ENCODE measurements around the gene LRRK2. TPM values are rescaled to one million over a fixed set of nuclear protein-coding genes. Genes with fewer than 3 reads are reported as not detected.
"Not testable (repeated sequence)": the region's sequence is repeated elsewhere in the genome, so short reads cannot be mapped to it uniquely, and the experiment has no call there.

The LRRK2 gene
- total RNA-seq, 4 donors from 2014 or later: 9.0 to 55.6 (median 15.4) TPM

GRCh38 chr12:40240779-40241178, 16.0 kb downstream of the LRRK2 start:
- ATAC-seq (ENCODE audit: low FRiP score) (no peak), DNase-seq (ENCODE audit: low spot score) (no peak)

DNA sequence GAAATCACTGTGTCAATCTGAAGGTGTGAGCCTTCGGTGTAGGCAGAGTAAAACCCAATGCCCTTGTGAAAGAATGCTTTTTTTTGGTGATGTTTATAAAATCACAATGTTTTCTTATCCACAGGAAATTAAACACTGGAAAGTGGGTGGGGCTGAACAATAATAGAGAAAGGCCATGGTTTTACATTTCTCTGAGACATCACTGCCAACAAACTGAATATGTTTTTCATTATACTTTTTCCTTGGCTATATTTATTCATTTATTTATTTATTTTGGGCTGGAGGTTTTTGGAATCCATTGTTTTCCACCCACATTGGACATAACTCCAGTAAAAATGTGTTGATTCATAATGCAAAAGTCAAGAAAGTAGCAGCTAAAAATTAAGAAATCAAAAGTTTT, 16.9 kb downstream of the LRRK2 start:
- DNase-seq (ENCODE audit: low spot score): no peak
- ATAC-seq (ENCODE audit: low FRiP score): no peak

More at GRCh38 chr12:40240779-40241178, 16.0 kb downstream of the LRRK2 start:
- no peak for TF ChIP-seq CTCF (IDR thresholded peaks at IDR 0.05)

DNA sequence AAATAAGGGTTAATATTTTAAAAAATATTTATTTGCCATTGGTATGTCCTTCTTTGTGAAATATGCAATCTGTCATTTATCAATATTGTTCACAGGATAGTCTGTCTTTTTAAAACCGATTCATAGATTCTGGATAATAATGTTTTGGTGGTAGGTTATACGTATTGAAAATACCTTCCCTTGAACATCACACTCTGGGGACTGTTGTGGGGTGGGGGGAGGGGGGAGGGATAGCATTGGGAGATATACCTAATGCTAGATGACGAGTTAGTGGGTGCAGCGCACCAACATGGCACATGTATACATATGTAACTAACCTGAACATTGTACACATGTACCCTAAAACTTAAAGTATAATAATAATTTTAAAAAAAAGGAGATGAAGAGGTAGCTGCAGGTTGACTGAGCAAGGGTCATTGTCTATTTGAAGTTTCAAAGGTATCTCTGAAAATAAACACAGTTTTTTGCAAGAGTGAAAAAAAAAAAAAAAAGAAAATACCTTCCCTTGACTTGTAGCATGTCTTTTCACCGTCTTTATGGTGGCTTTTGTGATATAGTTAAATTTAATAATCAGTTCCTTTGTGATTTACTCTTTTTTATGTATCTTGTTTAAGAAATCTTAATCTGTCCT, 19.8 kb downstream of the LRRK2 start:
- not testable (repeated sequence) for DNase-seq (ENCODE audit: low spot score)

More for the DNA sequence above, 16.9 kb downstream of the LRRK2 start:
- no peak for TF ChIP-seq CTCF (IDR thresholded peaks at IDR 0.05)

DNA sequence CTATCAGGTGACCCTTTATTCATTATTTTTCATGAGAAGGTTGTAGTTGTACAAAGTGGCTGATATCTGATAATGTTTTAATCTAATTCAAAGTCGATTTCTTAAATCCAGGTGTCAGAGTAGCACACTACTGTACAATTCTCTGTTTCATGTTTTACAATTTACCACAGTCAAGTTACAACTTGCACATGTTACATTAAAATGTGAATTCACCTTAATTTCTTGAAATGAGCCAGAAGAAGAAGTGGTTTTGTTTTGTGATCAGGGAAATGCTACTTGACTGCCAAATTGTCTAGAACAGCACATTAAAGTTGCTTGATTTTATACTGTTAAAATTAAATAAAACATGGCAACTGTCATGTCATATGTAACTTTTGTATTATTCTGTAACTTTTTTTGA, 23.2 kb downstream of the LRRK2 start:
- DNase-seq (ENCODE audit: low spot score) (no peak), ATAC-seq (ENCODE audit: low FRiP score) (no peak)
- no peak for TF ChIP-seq CTCF (IDR thresholded peaks at IDR 0.05)

More for the DNA sequence above, 19.8 kb downstream of the LRRK2 start:
- ATAC-seq (ENCODE audit: low FRiP score): not testable (repeated sequence)

DNA sequence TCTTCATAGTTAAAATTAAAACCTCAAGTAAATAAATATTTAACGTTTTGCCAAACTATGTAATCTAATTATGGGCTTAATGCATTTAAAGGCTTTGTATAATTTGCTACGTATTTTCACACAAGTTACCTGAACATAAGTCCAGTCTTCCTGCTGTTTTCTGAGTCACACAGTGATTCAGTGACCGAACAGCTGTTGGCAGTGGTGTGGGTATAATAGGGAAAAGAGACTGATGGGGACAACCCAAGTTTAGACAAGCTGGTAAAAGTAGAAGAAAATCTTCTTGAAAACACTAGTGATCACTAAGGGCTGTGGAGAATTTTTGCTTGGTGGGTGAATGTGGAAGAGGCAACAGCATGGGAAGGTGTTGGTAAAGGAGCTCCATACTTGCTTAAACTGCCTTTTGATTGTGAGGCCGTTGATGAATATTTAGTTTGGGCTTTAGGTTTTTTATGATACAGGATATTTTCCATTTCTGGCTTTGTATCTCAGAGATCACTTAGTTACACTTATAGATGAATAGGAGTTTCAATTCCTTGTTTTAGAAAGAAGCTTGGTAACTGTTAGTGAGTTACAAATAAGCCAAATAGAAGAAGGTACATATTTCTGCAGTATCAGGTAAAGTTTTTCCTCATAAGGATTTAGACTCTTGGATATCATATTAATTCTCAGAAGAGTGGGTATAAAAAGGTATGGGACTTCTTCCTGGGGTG, 23.9 kb downstream of the LRRK2 start:
- no peak for ATAC-seq (ENCODE audit: low FRiP score)
- no peak for TF ChIP-seq CTCF (IDR thresholded peaks at IDR 0.05)
- no peak for DNase-seq (ENCODE audit: low spot score)

DNA sequence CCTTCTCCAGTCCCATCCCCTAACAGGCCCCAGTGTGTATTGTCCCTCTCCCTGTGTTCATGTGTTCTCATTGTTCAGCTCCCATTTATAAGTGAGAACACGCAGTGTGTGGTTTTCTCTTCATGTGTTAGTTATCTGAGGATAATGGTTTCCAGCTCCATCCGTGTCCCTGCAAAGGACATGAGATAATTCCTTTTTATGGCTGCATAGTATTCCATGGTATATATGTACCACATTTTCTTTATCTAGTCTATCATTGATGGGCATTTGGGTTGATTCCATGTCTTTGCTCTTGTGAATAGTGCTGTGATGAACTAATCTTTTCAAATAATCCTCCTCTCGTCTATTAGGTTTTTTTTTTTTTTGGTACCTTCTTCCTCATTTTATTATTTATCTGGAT, 25.9 kb downstream of the LRRK2 start:
- ATAC-seq (ENCODE audit: low FRiP score); DNase-seq (ENCODE audit: low spot score): not testable (repeated sequence)

DNA sequence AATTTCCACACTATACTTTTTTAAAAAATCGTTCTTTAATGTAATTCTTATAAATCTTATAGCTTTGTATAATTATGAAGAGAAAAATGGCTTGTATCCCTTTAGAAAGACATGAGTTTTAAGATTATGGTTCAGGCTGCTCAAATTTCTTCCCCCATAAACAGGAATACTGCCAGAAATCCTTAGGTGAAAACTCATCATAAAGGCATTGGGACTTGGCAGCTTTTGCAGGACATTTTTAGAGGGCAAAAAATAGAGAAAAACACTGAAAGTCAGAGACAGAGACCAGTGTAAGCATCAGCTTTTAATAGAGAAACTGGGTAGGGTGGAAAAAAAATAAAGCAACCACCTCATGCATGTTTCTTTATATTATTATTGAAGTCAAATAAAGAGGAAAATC, 29.1 kb downstream of the LRRK2 start:
- DNase-seq (ENCODE audit: low spot score) (no peak), ATAC-seq (ENCODE audit: low FRiP score) (no peak)
- TF ChIP-seq CTCF (IDR thresholded peaks at IDR 0.05): no peak

DNA sequence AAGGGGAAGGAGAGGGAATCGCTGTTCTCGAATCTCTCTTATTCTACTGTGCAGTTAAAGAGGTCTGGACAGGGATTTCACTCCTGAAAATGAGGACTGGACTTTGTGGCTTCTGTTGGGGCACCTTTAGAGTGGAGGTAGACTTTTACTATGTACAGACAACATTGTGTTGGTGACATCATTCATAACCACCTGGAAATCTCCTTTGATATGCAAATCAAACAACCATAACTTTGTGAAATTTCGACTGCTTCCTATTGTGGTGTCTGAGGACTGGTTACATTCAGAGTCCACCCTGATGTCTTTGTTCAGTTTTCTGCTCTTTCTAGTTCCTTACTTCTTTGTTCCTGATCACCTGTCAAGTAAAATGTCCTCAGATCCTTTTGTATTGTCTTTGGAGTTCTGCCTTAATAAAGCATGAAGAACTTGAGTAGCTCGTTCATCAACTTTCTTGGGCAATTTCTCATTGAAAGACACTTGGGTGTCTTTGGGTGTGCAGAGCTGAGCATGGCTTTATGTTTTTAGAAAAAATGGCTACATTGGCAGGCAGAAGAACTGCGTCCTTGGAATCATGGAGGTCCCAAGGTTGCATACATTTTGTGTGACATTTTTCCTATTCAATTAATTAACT, 29.8 kb downstream of the LRRK2 start:
- no peak for TF ChIP-seq CTCF (IDR thresholded peaks at IDR 0.05)
- ATAC-seq (ENCODE audit: low FRiP score) (no peak), DNase-seq (ENCODE audit: low spot score) (no peak)
